Sciatic nerve (tissue), 2 donors: ENCODE measurements around the gene CIB1. TPM values are rescaled to one million over a fixed set of nuclear protein-coding genes. Genes with fewer than 3 reads are reported as not detected.
A peak's percentile ranks its signal among the peaks of the same experiment; 100 is the strongest.

Source experiments
- ATAC-seq: fragments of 200-7000 bp; cut with Tn5 transposase; one replicate; pipeline ENCODE4 v1.9.1; 2020; ENCODE audit warnings: mild to moderate bottlenecking, moderate library complexity
- DNase-seq: peaks from one replicate; pipeline ENCODE4 v3.0.0-alpha.2; 2020; ENCODE audit warnings: low spot score
- intact Hi-C: fragments of 100-400 bp; cut with DNase I; formaldehyde crosslinking; loops from one replicate; pipeline ENCODE4 v1.14.2; 2022
- total RNA-seq: library from RNA; stranded (reverse); fragmentation: NEBNext Ultra II Directional; extraction: Animal tissue kit (Norgen Biotek cat#: 25700); gene quantifications from one replicate; pipeline ENCODE4 v1.2.1, GENCODE V29; 2021
- donor health status: DM: no; HTN: no; CAD: no.
- donor health status: DM: no; HTN: no; CAD: no.

Gene CIB1
- total RNA-seq, 1 donor from 2014 or later, result 43.3 TPM

GRCh38 chr15:90243943-90244639, 10.3 kb upstream of the CIB1 start:
- intact Hi-C loops, result no loop called here

DNA sequence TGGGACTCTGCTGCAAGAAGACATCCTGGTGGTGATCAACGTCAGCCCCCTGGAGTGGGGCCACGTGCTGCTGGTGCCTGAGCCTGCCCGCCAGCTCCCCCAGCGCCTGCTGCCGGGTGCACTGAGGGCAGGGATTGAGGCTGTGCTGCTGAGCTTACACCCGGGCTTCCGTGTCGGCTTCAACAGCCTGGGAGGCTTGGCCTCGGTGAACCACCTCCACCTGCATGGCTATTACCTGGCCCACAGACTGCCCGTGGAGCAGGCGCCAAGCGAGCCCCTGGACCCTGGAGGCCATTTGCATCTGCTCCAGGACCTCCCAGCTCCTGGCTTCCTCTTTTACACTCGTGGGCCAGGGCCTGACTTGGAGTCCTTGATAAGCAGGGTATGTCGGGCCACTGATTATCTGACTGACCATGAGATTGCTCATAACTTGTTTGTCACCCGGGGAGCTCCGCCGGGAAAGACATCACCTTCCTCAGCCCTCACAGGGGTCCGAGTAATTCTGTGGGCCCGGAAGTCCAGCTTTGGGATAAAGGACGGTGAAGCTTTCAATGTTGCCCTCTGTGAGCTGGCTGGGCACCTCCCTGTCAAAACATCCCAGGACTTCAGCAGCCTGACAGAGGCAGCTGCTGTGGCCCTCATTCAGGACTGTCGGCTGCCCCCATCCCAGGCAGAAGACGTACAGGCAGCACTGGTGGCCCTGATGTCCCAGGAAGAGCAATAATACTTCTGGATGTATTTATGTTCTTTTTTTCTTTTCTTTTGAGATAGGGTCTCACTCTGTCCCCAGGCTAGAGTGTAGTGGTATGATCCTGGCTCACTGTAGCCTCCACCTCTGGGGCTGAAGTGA, 7.8 kb upstream of the CIB1 start:
- intact Hi-C loops, result no loop called here
- no peak for DNase-seq
- no peak for ATAC-seq

More at GRCh38 chr15:90243943-90244639, 10.3 kb upstream of the CIB1 start:
- DNase-seq (no peak), ATAC-seq (no peak)

GRCh38 chr15:90240856-90241255, 7.1 kb upstream of the CIB1 start:
- DNase-seq, result no peak
- ATAC-seq, result no peak
- intact Hi-C loops, result no loop called here

GRCh38 chr15:90239371-90239770, 5.6 kb upstream of the CIB1 start:
- intact Hi-C loops, result no loop called here
- ATAC-seq, result no peak

DNA sequence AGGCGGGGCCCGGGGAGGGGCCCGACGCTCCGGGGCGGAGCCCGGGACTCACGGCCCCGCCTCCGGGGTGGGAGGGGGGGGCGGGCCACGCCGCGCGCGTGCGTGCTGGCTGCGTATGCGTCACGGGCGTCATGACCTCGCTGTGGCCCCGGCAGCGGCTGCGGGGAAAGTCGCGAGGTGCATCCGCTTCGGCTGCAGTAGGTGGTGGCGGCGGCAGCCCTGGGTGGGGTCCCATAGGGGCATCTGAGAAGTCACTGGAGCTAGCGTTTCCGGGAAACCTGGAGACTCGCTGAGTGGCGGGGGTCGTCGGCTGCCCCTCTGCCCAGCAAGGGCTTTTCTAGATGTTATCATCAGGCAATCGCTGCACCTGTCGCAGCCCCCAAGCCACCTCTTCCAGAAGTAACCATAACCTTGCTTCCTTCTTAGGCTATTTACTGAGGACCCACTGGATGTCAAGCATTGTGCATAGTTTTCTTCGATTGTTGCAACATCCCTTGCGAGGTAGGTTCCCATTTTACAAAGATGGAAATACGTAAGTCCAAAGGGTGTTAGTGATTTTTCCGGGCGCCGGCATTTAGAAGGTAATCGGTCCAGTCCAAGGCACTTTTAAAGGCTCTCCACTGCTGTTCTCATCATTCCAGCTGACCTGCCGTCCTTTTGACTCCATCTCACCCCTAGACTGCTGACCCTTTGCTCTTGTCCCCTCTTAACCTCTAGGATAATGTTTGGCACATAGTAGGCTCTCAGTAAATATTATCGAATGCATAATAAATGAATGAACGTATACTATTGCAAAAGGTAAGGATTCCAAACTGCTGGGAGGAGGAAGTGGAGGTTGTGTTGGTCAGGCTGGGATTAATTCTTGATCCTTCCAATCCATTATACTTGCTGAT, 601 bp upstream of the CIB1 start, which contains the start of gene GDPGP1:
Gene GDPGP1, plus strand, starts transcription at position 114 of the 893 bp plus-strand sequence. CDS start 6,700 bp downstream, outside the sequence.
- intact Hi-C loops, result no loop called here
- ATAC-seq, result no peak
- no peak for DNase-seq

More at GRCh38 chr15:90239371-90239770, 5.6 kb upstream of the CIB1 start:
- no peak for DNase-seq

DNA sequence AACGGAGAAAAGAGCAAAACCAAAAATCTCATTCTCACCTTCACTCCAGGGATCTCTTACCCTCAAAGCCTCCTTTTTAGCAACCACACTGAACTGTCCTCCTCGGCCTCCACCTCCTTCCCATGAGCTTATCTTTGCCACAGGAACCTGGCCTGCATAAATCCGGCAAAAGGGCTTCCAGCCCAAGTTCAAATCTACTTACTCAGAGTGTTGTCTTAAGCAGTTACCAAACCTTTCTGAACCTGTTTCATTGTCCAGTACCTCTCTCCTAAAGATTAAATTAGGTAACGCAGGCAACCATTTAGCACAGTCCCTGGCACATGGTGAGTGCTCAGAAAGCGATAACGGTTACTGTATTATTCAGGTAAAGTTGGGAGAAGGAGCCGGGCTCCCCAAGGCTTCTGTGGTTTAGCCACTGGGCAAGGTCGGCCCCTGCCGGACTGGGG, 777 bp downstream of the CIB1 start:
- intact Hi-C loops, result no loop called here

GRCh38 chr15:90232196-90232595, 1.5 kb downstream of the CIB1 start:
- no peak for ATAC-seq
- intact Hi-C loops, result no loop called here

More for the DNA sequence above, 777 bp downstream of the CIB1 start:
- DNase-seq (no peak), ATAC-seq (no peak)

DNA sequence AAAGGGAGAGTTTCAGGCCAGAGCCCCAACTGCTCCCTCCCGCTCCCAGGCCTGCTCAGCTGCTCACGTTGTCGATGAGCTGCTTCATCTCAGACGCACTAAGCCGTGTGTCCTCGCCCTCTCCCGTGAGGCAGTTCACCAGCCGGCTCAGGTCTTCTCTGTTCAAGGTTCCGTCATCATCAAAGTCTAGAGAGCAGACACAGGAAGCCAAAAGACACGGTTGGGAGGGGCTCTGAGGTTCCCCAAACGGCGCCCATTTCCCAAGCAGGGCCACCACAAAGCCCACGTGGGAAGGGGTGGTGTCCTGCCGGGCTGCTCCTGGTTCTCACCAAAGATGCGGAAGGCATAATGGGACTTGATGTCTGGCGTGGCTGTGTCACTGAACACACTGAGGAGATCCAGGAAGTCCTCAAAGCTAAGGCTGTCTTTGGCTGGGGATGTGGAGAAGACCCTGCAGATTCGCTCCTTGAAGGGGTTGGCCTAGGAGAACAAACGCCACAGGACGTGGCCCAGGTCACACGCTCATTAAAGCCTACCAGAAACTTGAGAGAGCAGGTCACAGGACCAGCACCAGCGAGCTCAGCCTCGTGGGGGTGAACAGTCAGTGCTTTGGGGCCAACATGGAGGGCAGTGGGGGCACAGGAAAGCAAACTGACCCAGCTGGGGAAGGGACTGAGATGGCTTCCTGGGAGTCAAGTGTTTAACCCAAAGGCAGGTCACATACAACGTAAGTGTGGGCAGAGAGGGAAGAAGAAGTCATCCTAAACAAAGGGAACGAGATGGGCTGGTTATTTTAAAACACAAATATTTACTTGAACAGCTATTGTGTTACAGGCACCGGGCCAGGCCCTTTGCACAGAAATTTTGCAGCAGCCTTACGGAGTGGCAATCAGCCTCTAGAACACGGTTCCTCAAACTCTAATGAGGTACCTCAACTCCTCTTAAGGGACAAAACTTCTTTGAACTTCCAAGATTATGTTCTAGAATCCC, 2.4 kb downstream of the CIB1 start:
- no peak for DNase-seq
- no peak for ATAC-seq
- intact Hi-C loops, result no loop called here

More at GRCh38 chr15:90232196-90232595, 1.5 kb downstream of the CIB1 start:
- no peak for DNase-seq

DNA sequence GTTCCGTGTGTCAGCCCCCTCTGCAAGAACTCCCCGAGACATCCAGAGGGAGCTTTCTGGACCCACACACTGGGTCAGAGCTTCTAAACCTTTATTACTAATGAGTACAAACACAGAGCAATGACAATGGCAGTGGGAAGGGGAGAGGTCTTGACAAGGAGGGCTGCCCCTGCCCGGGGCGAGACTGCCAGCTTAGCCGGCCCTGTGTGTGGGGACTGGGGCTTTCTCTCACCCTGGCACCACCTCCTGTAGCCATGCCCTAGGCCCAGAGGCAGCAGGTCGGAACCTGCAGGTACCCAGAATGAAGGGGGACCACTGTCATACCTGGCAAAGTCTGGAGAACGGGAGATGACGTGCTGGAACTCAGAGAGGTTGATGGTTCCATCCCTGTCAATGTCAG, 3.1 kb downstream of the CIB1 start:
- no peak for DNase-seq
- intact Hi-C loops, result no loop called here
- ATAC-seq, result no peak

DNA sequence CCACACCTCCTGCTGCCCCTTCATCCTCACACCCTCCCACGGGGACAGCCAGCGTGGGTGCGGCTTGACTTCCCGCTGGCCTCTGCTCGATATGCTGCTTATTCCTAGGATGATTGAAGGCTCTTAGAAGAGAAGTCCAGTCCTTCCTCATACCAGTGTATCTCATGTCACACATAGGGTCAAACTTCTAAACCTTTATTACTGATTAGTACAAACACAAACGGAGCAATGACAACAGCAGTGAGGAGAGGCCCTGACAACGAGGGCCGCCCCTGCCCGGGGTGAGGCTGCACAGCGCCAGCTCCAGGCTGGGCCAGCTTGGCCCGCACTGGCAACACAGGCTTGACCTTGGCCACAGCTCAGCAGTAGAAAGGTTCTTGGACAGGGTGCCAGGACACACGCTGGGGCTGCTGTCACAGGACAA, 3.7 kb downstream of the CIB1 start:
- ATAC-seq (no peak), DNase-seq (no peak)
- intact Hi-C loops, result no loop called here

DNA sequence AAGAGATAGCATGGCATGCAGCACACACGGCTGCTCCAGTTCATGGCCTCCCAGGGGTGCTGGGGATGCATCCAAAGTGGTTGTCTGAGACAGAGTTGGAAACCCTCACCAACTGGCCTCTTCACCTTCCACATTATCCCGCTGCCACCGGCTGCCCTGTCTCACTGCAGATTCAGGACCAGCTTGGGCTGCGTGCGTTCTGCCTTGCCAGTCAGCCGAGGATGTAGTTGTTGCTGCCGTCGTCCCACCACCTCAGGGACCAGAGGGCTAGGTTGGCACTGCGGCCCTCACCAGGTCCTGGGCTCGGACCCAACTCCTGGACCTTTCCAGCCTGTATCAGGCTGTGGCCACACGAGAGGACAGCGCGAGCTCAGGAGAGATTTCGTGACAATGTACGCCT, 4.8 kb downstream of the CIB1 start:
- DNase-seq, result no peak
- no peak for ATAC-seq
- intact Hi-C loops, result no loop called here

DNA sequence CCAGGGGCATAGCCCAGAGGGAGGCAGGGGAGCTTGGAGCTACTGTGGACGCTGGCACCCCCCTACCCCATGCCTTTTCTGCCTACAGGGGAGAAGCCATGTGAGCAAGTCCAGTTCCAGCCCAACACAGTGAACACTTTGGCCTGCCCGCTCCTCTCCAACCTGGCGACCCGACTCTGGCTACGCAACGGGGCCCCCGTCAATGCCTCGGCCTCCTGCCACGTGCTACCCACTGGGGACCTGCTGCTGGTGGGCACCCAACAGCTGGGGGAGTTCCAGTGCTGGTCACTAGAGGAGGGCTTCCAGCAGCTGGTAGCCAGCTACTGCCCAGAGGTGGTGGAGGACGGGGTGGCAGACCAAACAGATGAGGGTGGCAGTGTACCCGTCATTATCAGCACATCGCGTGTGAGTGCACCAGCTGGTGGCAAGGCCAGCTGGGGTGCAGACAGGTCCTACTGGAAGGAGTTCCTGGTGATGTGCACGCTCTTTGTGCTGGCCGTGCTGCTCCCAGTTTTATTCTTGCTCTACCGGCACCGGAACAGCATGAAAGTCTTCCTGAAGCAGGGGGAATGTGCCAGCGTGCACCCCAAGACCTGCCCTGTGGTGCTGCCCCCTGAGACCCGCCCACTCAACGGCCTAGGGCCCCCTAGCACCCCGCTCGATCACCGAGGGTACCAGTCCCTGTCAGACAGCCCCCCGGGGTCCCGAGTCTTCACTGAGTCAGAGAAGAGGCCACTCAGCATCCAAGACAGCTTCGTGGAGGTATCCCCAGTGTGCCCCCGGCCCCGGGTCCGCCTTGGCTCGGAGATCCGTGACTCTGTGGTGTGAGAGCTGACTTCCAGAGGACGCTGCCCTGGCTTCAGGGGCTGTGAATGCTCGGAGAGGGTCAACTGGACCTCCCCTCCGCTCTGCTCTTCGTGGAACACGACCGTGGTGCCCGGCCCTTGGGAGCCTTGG, 5.6 kb downstream of the CIB1 start:
- DNase-seq (peak; percentile 62), ATAC-seq (no peak)
- intact Hi-C loops, result no loop called here

DNA sequence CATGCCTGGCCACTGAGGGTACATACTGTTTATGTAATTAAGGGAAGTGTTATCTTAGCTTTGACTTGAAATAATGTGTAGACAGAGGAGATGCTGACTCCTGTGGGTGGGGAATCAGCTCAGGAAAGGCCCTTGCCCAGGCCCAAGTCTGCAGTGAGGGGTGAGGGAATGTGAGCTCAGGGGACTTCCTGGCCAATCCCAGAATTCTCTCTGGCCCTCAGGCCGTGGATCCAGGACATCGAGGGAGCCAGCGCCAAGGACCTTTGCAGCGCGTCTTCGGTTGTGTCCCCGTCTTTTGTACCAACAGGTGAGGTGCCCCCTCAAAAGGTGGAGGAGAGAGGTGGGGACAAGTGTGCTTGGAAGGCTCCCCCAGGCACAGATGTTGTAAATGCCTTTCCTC, 6.4 kb downstream of the CIB1 start:
- no peak for ATAC-seq
- intact Hi-C loops, result no loop called here
- DNase-seq, result no peak

- ATAC-seq (no peak), DNase-seq (no peak)
- intact Hi-C loops, result no loop called here
These were observed 8.1 kb downstream of the CIB1 start for GRCh38 chr15:90225504-90226234.

DNA sequence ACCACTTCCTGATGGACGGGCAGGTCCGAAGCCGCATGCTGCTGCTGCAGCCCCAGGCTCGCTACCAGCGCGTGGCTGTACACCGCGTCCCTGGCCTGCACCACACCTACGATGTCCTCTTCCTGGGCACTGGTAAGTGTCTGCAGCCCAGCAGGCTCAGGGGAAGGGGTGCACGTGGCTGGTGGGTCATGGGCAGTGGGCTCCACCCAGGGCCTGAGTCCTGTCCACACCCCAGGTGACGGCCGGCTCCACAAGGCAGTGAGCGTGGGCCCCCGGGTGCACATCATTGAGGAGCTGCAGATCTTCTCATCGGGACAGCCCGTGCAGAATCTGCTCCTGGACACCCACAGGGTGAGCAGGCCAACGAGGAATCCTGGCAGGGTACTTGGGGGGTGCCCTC, 8.7 kb downstream of the CIB1 start:
- DNase-seq, result no peak
- intact Hi-C loops, result no loop called here
- ATAC-seq, result no peak

GRCh38 chr15:90223441-90224165, 10.1 kb downstream of the CIB1 start:
- no peak for DNase-seq
- no peak for ATAC-seq
- intact Hi-C loops, result no loop called here
